SK-MEL-5 (cell line): Measurements from ENCODE around the gene CIZ1. TPM values are rescaled to one million over a fixed set of nuclear protein-coding genes. Genes with fewer than 3 reads are reported as not detected.

Source experiments
- DNase-seq: peaks from one replicate; pipeline ENCODE4 v3.0.0-alpha.2; 2016; ENCODE audit warnings: low read depth, low spot score
- in situ Hi-C: cut with HindIII; loops from 2 replicates; pipeline ENCODE4 v1.10.0; 2016; ENCODE audit warnings: low sequenced_read_pairs, high pct_unique_total_duplicates, low pct_unique_long_range_greater_than_20kb
- total RNA-seq: library from RNA; depleted of rRNA; stranded (reverse); fragments of >200 nt; shearing (Covaris generic); gene quantifications from 2 replicates; pipeline ENCODE4 v1.2.3, GENCODE V29; 2014

CIZ1 gene
- total RNA-seq, 1 experiment from 2014 or later = 19.8 TPM

- no peak for DNase-seq
- in situ Hi-C loops = no loop called here
Measured at GRCh38 chr9:128216781-128217553, 25.6 kb upstream of the CIZ1 start.

- no peak for DNase-seq
Measured at GRCh38 chr9:128215491-128216409, 24.4 kb upstream of the CIZ1 start.

GRCh38 chr9:128214571-128215490 lies 23.5 kb upstream of the CIZ1 start:
- DNase-seq = no peak
- in situ Hi-C loops = no loop called here

More at GRCh38 chr9:128215491-128216409, 24.4 kb upstream of the CIZ1 start:
- in situ Hi-C loops = no loop called here

GRCh38 chr9:128213746-128214497 lies 22.6 kb upstream of the CIZ1 start:
- no peak for DNase-seq
- in situ Hi-C loops = no loop called here

- in situ Hi-C loops = no loop called here
Measured at GRCh38 chr9:128211981-128212281, 20.6 kb upstream of the CIZ1 start.

GRCh38 chr9:128211186-128211980 lies 20.0 kb upstream of the CIZ1 start:
- no peak for DNase-seq
- in situ Hi-C loops = no loop called here

More at GRCh38 chr9:128211981-128212281, 20.6 kb upstream of the CIZ1 start:
- no peak for DNase-seq

- in situ Hi-C loops = no loop called here
- no peak for DNase-seq
Measured at GRCh38 chr9:128208946-128209669, 17.7 kb upstream of the CIZ1 start.

GRCh38 chr9:128208386-128208785 lies 17.0 kb upstream of the CIZ1 start:
- no peak for DNase-seq
- in situ Hi-C loops = no loop called here

- DNase-seq = no peak
- in situ Hi-C loops = no loop called here
Measured at GRCh38 chr9:128206916-128207910, 15.8 kb upstream of the CIZ1 start.

- no peak for DNase-seq
- in situ Hi-C loops = no loop called here
Measured at GRCh38 chr9:128206484-128206883, 15.1 kb upstream of the CIZ1 start.

- DNase-seq = no peak
- in situ Hi-C loops = no loop called here
Measured at GRCh38 chr9:128205296-128205944, 14.0 kb upstream of the CIZ1 start.

GRCh38 chr9:128204858-128205257 lies 13.5 kb upstream of the CIZ1 start:
- in situ Hi-C loops = no loop called here
- DNase-seq = no peak

GRCh38 chr9:128203707-128204551 lies 12.6 kb upstream of the CIZ1 start:
- no peak for DNase-seq
- in situ Hi-C loops = no loop called here
